SK-N-SH treated with all-trans-retinoic acid at 6 μM for 48 hours (cell line): ENCODE data around the gene AP4S1.

Experiments used
- ATAC-seq: fragments of 200-7000 bp; cut with Tn5 transposase; 3 replicates; pipeline ENCODE4 v1.9.1; 2020; ENCODE audit warnings: mild to moderate bottlenecking, moderate library complexity
- ARNTL ChIP-seq: fragments of 450-650 bp; formaldehyde crosslinking; IDR thresholded peaks from 2 replicates; pipeline ENCODE4 v1.5.0; 2020; ENCODE audit warnings: low read depth, mild to moderate bottlenecking, moderate library complexity, borderline replicate concordance
- BACH2 ChIP-seq: fragments of 250-450 bp; sonication (Bioruptor Pico); IDR thresholded peaks from 2 replicates; pipeline ENCODE4 v1.9.0; 2021; ENCODE audit warnings: mild to moderate bottlenecking, borderline replicate concordance
- CREB5 ChIP-seq: fragments of 250-450 bp; sonication (Bioruptor Pico); IDR thresholded peaks from 2 replicates; pipeline ENCODE4 v1.5.1; 2020; ENCODE audit warnings: low read depth, mild to moderate bottlenecking, moderate library complexity
- CSDC2 ChIP-seq: fragments of 250-450 bp; sonication (Bioruptor Pico); IDR thresholded peaks from 2 replicates; pipeline ENCODE4 v1.5.0; 2020; ENCODE audit warnings: mild to moderate bottlenecking, moderate library complexity
- CSRNP3 ChIP-seq: fragments of 250-450 bp; sonication (Bioruptor Pico); IDR thresholded peaks from 2 replicates; pipeline ENCODE4 v1.5.1; 2021; ENCODE audit warnings: mild to moderate bottlenecking, moderate library complexity
- ESRRG ChIP-seq: fragments of 250-450 bp; sonication (Bioruptor Pico); IDR thresholded peaks from 2 replicates; pipeline ENCODE4 v1.6.1; 2021; ENCODE audit warnings: mild to moderate bottlenecking
- GLIS3 ChIP-seq: fragments of 250-450 bp; sonication (Bioruptor Pico); IDR thresholded peaks from 2 replicates; pipeline ENCODE4 v1.5.0; 2020; ENCODE audit warnings: mild to moderate bottlenecking, moderate library complexity
- ISL1 ChIP-seq: fragments of 250-450 bp; sonication (Bioruptor Pico); IDR thresholded peaks from 2 replicates; pipeline ENCODE4 v2.1.2; 2022; ENCODE audit warnings: mild to moderate bottlenecking, moderate library complexity
- OSR1 ChIP-seq: fragments of 250-450 bp; sonication (Bioruptor Pico); IDR thresholded peaks from 2 replicates; pipeline ENCODE4 v1.8.0; 2022; ENCODE audit warnings: moderate library complexity, mild to moderate bottlenecking, inconsistent platforms
- PPARA ChIP-seq: fragments of 250-450 bp; sonication (Bioruptor Pico); IDR thresholded peaks from 2 replicates; pipeline ENCODE4 v1.5.0; 2020; ENCODE audit warnings: mild to moderate bottlenecking, borderline replicate concordance
- RARB ChIP-seq: fragments of 250-450 bp; sonication (Bioruptor Pico); IDR thresholded peaks from 2 replicates; pipeline ENCODE4 v1.8.0; 2021; ENCODE audit warnings: mild to moderate bottlenecking, moderate library complexity
- SNAI2 ChIP-seq: fragments of 250-450 bp; sonication (Bioruptor Pico); IDR thresholded peaks from 2 replicates; pipeline ENCODE4 v1.5.0; 2020; ENCODE audit warnings: mild to moderate bottlenecking, moderate library complexity
- TOX ChIP-seq: fragments of 250-450 bp; sonication (Bioruptor Pico); IDR thresholded peaks from 2 replicates; pipeline ENCODE4 v1.8.0; 2021; ENCODE audit warnings: mild to moderate bottlenecking, moderate library complexity, borderline replicate concordance
- ZC3H10 ChIP-seq: fragments of 250-450 bp; sonication (Bioruptor Pico); IDR thresholded peaks from 2 replicates; pipeline ENCODE4 v1.5.1; 2021; ENCODE audit warnings: mild to moderate bottlenecking, moderate library complexity
- ZFP3 ChIP-seq: fragments of 250-450 bp; sonication (Bioruptor Pico); IDR thresholded peaks from 2 replicates; pipeline ENCODE4 v1.5.0; 2020; ENCODE audit warnings: mild to moderate bottlenecking, moderate library complexity
- ZFP30 ChIP-seq: fragments of 450-650 bp; formaldehyde crosslinking; IDR thresholded peaks from 2 replicates; pipeline ENCODE4 v1.5.0; 2022; ENCODE audit warnings: mild to moderate bottlenecking, moderate library complexity
- ZNF565 ChIP-seq: fragments of 450-650 bp; formaldehyde crosslinking; conservative IDR thresholded peaks from 2 replicates; pipeline ENCODE4 v1.5.0; 2020; ENCODE audit warnings: low read depth, mild to moderate bottlenecking, moderate library complexity
- ZNF8 ChIP-seq: fragments of 450-650 bp; formaldehyde crosslinking; IDR thresholded peaks from 2 replicates; pipeline ENCODE4 v1.5.0; 2020; ENCODE audit warnings: mild to moderate bottlenecking, moderate library complexity
- TF ChIP-seq, protein P1 (sequence below): fragments of 250-450 bp; sonication (Bioruptor Pico); IDR thresholded peaks from 2 replicates; pipeline ENCODE4 v1.5.0; 2020; ENCODE audit warnings: mild to moderate bottlenecking, moderate library complexity
- TF ChIP-seq, protein P2 (sequence below): fragments of 250-450 bp; sonication (Bioruptor Pico); IDR thresholded peaks from 2 replicates; pipeline ENCODE4 v1.8.0; 2021; ENCODE audit warnings: low read depth, mild to moderate bottlenecking, moderate library complexity, borderline replicate concordance
- TF ChIP-seq, protein P3 (sequence below): fragments of 250-450 bp; sonication (Bioruptor Pico); IDR thresholded peaks from 2 replicates; pipeline ENCODE4 v1.8.0; 2020; ENCODE audit warnings: mild to moderate bottlenecking, moderate library complexity, borderline replicate concordance

The AP4S1 gene

DNA sequence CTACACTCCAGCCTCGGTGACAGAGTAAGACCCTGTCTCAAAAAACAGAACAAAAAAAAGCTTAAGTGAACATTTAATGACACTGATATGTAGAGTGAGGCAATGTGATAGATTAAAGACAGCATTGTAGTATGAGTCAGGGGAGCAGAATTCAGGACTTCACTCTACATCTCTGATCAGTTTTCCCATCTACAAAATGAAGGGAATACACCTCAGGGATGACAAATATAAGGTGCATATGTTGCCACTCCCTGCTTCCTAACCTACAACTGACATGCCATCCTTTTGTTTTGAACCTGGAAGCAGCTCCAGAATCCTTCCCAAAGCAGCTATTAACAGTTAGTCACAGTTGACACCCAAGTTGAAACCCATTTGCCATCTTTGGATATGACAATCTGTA is 31.6 kb downstream of the AP4S1 start:
- ATAC-seq = no peak
- TF ChIP-seq OSR1 (CRISPR knock-in tag) = no peak
- no peak for TF ChIP-seq CSDC2
- TF ChIP-seq BACH2 (CRISPR knock-in tag) = no peak
- TF ChIP-seq PPARA (CRISPR knock-in tag) = no peak
- TF ChIP-seq, protein P1, sequence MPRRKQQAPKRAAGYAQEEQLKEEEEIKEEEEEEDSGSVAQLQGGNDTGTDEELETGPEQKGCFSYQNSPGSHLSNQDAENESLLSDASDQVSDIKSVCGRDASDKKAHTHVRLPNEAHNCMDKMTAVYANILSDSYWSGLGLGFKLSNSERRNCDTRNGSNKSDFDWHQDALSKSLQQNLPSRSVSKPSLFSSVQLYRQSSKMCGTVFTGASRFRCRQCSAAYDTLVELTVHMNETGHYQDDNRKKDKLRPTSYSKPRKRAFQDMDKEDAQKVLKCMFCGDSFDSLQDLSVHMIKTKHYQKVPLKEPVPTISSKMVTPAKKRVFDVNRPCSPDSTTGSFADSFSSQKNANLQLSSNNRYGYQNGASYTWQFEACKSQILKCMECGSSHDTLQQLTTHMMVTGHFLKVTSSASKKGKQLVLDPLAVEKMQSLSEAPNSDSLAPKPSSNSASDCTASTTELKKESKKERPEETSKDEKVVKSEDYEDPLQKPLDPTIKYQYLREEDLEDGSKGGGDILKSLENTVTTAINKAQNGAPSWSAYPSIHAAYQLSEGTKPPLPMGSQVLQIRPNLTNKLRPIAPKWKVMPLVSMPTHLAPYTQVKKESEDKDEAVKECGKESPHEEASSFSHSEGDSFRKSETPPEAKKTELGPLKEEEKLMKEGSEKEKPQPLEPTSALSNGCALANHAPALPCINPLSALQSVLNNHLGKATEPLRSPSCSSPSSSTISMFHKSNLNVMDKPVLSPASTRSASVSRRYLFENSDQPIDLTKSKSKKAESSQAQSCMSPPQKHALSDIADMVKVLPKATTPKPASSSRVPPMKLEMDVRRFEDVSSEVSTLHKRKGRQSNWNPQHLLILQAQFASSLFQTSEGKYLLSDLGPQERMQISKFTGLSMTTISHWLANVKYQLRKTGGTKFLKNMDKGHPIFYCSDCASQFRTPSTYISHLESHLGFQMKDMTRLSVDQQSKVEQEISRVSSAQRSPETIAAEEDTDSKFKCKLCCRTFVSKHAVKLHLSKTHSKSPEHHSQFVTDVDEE = no peak
- no peak for TF ChIP-seq SNAI2 (CRISPR knock-in tag)
- no peak for TF ChIP-seq CREB5 (CRISPR knock-in tag)

- ATAC-seq = no peak
- TF ChIP-seq ZNF565 (CRISPR knock-in tag) = no peak
- no peak for TF ChIP-seq GLIS3
- TF ChIP-seq CSRNP3 (CRISPR knock-in tag) = no peak
- no peak for TF ChIP-seq ARNTL (CRISPR knock-in tag)
- no peak for TF ChIP-seq CREB5 (CRISPR knock-in tag)
- no peak for TF ChIP-seq CSDC2
- no peak for TF ChIP-seq OSR1 (CRISPR knock-in tag)
- no peak for TF ChIP-seq ESRRG
These were observed 32.4 kb downstream of the AP4S1 start for GRCh38 chr14:31057701-31058364.

GRCh38 chr14:31059152-31059924 is 33.9 kb downstream of the AP4S1 start:
- TF ChIP-seq CSDC2 (no peak), SNAI2 (CRISPR knock-in tag) (no peak), ZNF565 (CRISPR knock-in tag) (no peak), OSR1 (CRISPR knock-in tag) (no peak), RARB (CRISPR knock-in tag) (no peak), ZFP3 (CRISPR knock-in tag) (no peak), TOX (CRISPR knock-in tag) (no peak), BACH2 (CRISPR knock-in tag) (no peak), ARNTL (CRISPR knock-in tag) (no peak), PPARA (CRISPR knock-in tag) (no peak), ESRRG (no peak), ZFP30 (CRISPR knock-in tag) (no peak), GLIS3 (no peak), ISL1 (CRISPR knock-in tag) (no peak), ZC3H10 (CRISPR knock-in tag) (no peak), ZNF8 (CRISPR knock-in tag) (no peak)
- TF ChIP-seq, protein P2, sequence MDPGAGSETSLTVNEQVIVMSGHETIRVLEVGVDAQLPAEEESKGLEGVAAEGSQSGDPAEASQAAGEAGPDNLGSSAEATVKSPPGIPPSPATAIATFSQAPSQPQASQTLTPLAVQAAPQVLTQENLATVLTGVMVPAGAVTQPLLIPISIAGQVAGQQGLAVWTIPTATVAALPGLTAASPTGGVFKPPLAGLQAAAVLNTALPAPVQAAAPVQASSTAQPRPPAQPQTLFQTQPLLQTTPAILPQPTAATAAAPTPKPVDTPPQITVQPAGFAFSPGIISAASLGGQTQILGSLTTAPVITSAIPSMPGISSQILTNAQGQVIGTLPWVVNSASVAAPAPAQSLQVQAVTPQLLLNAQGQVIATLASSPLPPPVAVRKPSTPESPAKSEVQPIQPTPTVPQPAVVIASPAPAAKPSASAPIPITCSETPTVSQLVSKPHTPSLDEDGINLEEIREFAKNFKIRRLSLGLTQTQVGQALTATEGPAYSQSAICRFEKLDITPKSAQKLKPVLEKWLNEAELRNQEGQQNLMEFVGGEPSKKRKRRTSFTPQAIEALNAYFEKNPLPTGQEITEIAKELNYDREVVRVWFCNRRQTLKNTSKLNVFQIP = no peak
- TF ChIP-seq, protein P1 = no peak
- TF ChIP-seq, protein P3, sequence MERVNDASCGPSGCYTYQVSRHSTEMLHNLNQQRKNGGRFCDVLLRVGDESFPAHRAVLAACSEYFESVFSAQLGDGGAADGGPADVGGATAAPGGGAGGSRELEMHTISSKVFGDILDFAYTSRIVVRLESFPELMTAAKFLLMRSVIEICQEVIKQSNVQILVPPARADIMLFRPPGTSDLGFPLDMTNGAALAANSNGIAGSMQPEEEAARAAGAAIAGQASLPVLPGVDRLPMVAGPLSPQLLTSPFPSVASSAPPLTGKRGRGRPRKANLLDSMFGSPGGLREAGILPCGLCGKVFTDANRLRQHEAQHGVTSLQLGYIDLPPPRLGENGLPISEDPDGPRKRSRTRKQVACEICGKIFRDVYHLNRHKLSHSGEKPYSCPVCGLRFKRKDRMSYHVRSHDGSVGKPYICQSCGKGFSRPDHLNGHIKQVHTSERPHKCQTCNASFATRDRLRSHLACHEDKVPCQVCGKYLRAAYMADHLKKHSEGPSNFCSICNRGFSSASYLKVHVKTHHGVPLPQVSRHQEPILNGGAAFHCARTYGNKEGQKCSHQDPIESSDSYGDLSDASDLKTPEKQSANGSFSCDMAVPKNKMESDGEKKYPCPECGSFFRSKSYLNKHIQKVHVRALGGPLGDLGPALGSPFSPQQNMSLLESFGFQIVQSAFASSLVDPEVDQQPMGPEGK (CRISPR knock-in tag) = no peak
- ATAC-seq = no peak
